NCI-H2196 (cell line): Measurements from ENCODE around the gene C3AR1.
"Not testable (repeated sequence)": the region's sequence is repeated elsewhere in the genome, so short reads cannot be mapped to it uniquely, and the experiment has no call there.

Experiments
- DNase-seq: peaks from one replicate; lab custom pipeline; 2025; ENCODE audit not compliant: unreplicated experiment; lab: John Stamatoyannopoulos, UW

The C3AR1 gene

DNA sequence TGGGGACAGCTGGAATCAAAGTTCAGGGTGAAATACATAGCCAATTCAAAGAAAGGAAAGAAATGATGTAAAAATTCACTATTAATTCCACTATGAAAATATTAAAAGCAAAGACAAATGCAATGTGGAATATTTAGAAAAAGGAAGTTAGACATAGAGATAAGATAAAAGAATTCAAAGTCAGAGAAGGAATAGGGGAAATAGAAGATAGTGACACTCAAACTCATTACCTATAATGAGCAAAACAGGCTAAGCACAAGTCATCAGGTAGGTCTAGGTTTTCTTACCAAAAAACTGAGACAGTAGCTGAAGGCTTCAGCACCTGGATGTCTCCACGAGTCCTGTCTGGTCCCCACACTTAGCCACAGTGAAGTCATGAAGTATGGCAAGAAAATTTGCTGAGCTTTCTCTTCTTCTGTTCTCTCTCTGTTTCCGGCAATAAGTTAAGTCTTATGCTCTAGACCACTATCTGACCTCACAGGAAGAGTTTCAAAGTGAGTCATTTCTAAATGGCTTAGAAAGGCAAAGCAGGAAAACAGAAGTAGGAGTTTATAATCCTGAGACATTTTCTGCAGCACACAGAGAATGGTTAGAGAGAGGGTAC is at the start of gene C3AR1:
TSS of gene C3AR1 (minus strand) at position 369 of the 604 bp plus-strand sequence. CDS start 6,174 bp downstream, outside the sequence.
- no peak for DNase-seq

DNA sequence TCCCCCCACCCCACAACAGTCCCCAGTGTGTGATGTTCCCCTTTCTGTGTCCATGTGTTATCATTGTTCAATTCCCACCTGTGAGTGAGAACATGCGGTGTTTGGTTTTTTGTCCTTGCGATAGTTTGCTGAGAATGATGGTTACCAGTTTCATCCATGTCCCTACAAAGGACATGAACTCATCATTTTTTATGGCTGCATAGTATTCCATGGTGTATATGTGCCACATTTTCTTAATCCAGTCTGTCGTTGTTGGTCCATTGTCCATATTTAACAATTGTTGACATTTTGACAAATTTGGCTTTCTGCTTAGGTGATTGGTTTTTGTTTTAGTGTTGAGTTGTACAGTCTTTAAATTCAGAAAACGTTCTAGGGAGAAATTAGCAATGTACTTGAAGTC is 47.0 kb upstream of the C3AR1 start:
- DNase-seq: not testable (repeated sequence)

DNA sequence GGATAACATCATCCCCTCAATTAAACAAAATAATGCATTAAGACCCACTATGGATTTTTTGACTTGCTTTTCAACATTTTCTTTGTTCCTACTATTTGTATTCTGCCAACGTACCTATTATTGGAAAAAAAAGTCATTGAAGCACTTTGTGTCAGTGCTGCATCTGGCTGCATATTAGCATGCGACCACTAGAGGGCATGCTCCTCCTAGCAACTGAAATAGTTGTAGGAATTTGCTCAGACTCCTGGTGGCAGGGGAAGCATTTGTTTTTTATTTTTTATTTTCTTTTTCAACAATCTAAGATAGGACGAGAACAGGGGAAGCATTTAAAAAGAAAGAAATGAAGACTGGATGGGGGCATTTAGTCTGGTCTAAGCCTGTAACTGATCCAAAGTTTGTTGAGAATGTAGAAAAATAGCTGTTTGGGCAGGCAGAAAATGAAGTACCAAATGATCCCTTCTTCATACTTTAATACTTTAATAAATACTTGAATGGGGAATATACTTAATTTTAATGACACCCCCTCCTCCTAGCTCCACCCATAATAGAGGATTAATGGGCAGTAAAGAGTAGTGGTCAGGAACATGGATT is 42.7 kb upstream of the C3AR1 start:
- peak; percentile 41 for DNase-seq

DNA sequence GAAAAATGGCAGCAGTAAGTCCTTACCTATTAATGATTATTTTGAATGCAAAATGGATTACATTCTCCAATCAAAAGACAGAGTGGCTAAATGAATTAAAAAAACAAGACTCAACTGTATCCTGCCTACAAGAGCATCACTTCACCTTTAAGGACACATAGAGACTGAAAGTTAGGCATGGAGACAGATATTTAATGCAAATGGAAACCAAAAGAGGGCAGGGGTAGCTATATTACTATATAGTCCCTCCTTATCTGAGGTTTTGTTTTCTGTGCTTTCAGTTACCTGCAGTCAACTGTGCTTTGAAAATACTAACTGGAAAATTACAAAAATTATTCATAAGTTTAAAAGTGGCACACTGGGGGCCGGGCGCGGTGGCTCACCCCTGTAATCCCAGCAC is 33.1 kb upstream of the C3AR1 start:
- no peak for DNase-seq

DNA sequence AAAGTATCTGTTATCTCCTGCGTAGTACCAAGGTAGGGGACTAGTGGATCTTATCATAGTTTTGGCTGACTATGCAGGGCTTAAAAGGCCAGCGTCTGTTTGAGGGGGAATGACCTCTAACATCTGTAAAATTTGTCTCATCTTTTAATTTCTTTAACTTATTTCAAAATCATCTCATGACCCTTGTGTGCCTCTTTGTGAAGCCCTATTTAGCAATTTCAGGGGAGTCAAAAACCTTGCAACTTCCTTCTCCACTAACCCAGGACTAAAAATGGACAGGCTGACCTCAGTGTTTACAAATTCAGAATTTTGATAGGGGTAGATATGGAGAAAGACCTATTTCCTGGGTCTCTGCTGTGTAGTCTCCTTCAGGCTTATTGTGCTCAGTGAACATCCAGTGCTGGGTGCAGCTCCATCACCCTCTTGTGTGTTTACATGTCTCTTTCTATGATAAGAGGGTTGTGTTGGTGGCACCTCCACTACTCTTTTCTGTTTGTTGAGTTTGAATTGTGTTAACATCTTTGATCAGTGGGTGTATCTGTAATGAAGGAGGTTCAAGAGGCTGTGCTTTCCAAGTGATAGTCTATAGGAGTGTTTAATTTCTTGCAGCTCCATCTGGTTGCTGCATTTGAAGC is 30.2 kb upstream of the C3AR1 start:
- DNase-seq: no peak

DNA sequence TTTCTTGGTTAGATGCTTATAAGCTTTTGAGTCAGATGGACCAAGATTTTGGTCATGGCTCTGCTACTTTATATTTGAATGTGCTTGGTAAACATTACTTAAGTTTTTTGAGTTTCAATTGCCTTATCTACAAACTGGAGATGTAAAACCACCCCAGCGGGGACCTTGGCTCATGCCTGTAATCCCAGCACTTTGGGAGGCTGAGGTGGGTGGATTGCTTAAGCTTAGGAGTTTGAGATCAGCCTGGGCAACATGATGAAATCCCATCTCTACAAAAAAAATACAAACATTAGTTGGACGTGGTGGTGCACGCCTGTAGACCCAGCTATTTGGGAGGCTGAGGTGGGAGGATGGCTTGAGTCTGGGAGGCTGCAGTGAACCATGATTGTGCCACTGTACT is 27.1 kb upstream of the C3AR1 start:
- no peak for DNase-seq

DNA sequence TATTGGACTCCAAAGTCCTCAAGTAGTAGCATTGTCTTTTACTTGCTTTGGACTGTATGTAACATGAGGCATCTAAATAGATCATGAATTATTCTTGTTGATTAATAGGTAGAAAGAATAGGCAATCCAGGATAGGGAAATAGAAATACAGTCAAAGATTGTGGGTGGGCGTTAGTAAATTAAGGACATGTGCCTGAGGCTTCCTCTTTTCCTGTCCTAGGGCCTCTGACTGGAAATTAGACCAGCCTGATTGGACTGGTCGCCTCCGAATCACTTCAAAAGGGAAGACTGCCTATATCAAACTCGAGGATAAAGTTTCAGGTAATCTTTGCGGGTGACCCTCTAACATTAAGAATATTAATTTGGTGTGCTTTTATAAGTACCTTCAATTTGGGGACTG is 23.6 kb upstream of the C3AR1 start:
- DNase-seq: no peak

DNA sequence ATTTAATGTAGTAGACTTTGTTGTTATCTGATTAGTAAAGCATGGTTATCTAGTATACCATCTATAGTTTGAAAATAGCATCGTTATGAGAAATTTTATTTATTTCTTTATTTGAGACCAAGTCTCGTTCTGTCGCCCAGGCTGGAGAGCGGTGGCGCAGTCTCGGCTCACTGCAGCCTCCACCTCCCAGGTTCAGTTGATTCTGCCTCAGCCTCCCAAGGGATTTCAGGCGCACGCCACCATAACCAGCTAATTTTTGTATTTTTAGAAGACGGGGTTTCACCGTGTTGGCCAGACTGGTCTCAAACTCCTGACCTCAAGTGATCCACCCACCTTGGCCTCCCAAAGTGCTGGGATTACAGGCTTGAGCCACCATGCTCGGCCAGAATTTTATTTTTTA is 23.1 kb upstream of the C3AR1 start:
- not testable (repeated sequence) for DNase-seq

DNA sequence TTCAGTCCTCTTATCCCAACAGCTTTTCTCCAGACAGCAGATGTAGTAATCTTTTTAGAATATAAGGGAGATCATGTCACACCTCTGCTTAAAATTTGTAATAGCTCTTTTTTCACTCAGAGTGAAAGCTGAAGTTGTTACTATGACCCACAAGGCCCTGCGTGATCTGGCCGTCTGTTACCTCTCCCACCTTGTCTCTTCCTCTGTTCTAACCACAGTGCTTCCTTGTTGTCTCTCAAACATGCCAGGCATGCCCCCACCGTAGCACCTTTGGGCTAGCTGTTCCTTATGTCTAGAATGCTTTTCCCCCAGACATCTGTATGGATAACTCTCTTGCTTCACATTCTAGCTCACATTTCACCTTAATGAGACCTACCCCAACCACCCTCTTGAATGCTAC is 22.4 kb upstream of the C3AR1 start:
- no peak for DNase-seq

DNA sequence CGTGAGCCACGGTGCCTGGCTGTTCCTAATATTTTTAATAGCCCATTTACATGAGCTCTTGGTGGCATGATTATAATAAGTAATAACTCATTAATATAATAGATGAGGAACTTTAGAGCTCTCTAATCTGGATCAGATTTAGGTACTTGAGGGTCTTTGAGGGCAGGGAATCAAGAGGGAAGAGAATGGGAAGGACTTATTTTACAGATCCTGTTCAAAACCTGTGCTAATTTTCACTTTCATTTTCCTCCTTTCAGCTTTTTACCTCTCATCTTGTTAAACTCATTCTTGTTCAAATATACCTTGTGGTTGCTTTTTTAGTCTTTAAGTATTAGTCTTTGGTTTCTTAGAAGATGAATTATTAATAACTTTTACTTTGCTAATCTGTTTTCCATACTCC is 21.5 kb upstream of the C3AR1 start:
- DNase-seq: no peak

DNA sequence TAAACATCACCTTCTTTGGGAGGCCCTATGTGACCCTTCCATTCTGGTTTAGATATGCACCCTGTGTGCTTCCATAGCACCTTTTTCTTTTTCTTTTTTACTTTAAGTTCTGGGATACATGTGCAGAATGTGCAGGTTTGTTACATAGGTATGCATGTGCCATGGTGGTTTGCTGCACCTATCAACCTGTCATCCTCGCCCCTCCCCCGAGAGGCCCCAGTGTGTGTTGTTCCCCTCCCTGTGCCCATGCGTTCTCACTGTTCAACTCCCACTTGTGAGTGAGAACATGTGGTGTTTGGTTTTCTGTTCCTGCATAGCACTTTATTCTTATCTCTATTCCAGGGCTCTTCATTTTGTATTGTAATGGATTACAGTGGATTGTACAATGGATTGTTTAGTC is 18.2 kb upstream of the C3AR1 start:
- not testable (repeated sequence) for DNase-seq

DNA sequence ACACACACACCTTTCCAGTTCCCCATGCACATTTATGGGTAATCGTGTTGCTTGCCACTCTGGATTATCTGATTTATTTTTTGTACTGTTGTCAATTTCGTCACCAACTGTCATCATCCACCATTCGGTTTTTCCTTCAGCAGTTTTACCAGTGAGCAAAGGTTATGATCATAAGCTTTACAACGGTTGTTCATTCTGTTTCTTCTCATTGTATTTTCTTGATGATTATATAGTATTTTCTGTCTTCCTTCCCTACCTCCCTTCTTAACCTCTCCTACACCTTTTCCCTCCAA is 16.6 kb upstream of the C3AR1 start:
- DNase-seq: no peak

DNA sequence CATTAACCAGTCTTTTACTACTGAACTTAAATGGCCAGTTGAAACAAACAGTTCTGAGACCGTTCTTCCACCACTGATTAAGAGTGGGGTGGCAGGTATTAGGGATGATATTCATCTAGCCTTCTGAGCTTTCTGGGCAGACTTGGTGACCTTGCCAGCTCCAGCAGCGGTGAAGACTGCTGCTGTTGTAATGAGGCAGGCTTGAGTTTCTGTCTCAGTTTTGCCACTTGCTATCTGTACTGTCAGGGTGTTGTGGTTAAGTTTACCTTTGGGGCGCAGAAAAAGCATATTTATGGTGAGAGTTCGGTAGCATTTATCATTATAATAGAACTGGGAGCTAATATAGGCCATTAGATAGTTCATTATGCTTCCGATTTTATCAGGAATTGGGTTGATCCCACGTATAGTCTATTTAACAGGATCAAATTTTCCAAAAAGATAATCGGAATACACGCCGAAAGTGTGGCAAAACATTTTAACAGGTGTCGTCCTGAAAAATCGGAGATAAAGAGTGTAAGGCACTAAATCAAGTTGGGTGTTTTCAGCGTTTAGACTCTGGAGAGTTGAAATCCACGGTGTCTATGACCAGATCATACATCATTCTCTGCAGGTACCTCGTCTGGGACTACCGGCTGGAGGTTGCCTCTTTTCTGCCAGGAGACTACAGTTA is 15.2 kb upstream of the C3AR1 start:
- DNase-seq: no peak

DNA sequence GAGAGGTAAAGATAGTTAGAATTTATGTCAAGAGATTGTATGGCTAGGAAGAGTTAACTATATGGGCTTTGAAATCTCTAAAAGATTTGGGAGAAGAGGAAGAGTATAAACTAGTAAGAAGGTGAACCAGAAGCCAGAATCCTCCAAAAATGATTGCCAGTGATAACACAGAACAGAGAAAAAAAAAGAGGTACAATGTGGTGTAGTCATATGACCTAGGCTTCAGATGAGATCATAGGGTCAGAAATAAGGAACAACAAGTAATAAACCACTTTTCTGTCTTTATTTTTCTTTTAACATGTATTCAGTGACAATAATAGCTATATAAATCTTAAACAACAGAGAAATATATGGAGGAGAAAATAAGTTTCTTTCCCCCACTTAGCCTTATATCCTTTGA is 14.0 kb upstream of the C3AR1 start:
- no peak for DNase-seq

DNA sequence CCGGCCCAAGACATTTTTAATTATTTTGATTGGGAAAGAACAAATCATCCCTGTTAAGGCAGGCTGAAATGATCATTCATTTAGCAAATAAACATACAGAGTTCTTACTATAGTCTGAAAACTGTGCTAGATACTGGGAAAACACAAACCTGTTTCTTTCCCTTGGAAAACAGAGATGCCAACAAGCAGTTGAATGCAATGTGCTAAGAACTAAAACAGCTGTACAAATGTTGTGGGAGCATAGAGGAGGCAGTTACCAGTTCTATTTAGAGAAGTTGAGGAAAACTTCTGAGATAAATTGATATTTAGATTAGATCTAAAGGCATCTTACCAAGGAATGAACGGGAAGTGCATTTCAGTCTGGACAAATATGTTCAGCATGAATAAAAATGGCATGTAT is 12.8 kb upstream of the C3AR1 start:
- no peak for DNase-seq

DNA sequence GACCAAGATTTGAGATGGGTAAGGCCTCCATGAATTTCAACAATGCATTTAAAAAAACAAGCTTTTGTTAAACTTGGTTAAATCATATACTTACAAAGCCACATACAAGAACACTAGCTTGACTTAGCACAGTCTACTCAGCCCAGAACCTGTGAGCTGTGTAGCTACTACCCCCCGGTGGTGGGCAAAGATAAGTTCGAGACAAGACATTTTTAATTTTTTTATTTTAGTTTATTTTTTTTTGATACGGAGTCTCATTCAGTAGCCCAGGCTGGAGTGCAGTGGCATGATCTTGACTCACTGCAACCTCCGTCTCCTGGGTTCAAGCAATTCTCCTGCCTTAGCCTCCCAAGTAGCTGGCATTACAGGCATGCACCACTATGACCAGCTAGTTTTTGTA is 12.2 kb upstream of the C3AR1 start:
- peak; percentile 2 for DNase-seq

DNA sequence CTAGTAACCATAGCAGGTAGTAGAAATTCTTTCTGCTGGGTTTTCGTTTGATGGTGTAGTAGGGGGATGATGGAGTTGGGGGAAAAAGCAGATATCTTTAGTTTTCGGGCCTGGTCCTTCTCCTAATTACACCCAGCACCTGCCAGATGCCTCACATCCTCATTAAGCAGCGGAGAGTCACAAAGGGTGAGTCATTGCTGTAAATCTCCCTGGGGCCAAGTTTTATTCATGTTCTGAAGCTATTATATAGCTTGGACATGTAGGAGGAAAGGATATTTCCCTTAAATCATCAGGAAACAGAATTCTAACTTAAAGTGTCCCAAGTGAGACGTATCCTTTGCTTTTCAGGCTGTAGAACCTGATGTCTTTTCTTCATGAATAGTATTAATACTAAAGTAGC is 11.0 kb upstream of the C3AR1 start:
- DNase-seq: no peak

DNA sequence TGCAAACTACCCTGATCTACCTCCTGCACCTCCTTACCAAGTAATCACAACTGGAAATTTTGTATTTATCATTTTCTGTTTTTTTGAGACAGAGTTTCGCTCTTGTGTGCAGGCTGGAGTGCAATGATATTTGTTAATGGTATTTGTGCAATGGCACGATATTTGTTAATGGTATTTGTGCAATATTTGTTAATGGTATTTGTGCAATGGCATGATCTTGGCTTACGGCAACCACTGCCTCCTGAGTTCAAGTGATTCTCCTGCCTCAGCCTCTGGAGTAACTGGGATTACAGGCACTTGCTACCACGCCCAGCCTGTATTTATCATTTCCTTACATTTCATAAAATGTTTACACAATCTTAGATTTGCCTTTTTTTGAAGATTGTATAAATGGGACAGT is 10.2 kb upstream of the C3AR1 start:
- DNase-seq: no peak

DNA sequence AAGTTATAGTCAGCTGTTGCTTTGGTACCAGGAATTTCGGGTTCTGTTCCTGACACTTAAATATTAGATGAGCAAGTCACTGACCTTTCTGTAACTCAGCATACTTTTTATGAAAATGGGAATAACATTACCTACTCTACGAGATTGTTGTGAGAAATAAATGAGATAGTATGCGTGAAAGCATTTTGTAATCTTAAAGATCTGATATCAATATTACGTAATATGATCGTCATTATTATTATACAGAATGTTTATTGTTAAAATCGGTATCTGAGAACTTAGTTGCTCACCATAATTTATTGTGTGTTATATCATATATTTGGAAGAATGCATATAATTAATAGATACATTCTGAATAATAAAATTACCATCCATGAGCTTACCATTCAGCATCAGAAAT is 9.8 kb upstream of the C3AR1 start:
- DNase-seq: no peak

DNA sequence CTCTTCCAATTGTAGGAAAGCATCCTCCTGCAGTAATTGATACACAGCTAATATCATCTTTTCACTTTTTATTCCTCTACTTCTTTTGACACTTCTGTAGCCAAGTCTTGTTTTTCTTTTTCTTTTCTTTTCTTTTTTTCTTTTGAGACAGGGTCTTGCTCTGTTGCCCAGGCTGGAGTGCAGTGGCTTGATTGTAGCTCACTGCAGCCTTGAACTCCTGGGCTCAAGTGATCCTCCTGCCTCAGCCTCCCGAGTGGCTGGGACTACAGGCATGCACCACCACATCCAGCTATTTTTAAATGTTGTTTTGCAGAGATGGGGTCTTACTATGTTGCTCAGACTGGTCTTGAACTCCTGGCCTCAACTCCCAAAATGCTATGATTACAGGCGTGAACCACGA is 5.7 kb upstream of the C3AR1 start:
- DNase-seq: not testable (repeated sequence)

DNA sequence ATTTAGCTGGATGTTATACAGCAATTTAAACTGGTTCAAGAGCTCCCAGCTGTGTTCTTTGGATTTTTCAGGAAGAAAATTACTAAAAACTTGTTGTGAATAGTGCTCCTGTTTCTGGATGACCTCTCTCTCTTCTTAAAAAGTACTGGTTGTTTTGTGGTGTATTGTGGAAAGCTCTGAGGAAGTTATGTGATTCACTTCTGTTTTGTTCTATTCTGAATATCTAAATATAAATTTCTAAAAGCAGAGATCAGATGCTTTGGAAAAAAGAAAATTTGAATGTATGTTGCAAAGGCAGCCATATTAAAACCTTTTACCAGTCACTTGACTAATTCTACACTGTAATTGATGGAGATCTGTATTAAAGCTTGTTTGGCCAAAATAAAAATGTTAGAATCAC is 3.4 kb upstream of the C3AR1 start:
- no peak for DNase-seq

DNA sequence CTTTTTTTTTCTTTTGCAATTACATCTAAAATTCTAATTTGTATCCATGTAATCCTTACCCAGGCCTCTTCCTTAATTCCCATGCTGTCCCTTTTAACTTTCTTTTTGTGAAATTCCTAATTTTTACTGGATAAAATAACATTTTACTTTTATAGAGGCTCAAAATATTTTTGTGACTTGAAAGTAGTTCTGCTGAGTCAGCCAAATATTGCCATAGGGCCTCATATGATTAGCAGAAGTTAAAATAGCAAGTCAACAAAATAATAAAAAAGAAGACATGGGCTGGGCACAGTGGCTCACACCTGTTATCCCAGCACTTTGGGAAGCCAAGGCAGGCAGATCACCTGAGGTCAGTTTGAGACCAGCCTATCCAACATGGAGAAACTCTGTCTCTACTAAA is 2.0 kb downstream of the C3AR1 start:
- DNase-seq: no peak
